Choroid plexus epithelial cell (primary cell): ENCODE measurements around the gene S100A3.
"Not testable (repeated sequence)": the region's sequence is repeated elsewhere in the genome, so short reads cannot be mapped to it uniquely, and the experiment has no call there.

Experiments used
- DNase-seq: peaks from one replicate; pipeline ENCODE4 v3.0.0-alpha.2; 2010; ENCODE audit warnings: low read depth
- H3K4me3 ChIP-seq: 2 replicates; pipeline ENCODE4 v1.5.1; 2011; ENCODE audit warnings: low read depth, mild to moderate bottlenecking, control low read depth, low read length, moderate library complexity
- CTCF ChIP-seq: conservative IDR thresholded peaks from 2 replicates; pipeline ENCODE4 v1.5.1; 2011; ENCODE audit warnings: low read depth, mild to moderate bottlenecking, control low read depth, inconsistent platforms, low read length, moderate library complexity

Gene S100A3

GRCh38 chr1:153548722-153549688 is at the start of gene S100A3:
S100A3 (minus strand) TSS chr1:153549258; CDS start chr1:153548485, 773 bp downstream.
- DNase-seq: peak; percentile 64
- H3K4me3 ChIP-seq: no peak within 1 kb of the TSS
- peak; percentile 4 for TF ChIP-seq CTCF

- no peak for TF ChIP-seq CTCF
- H3K4me3 ChIP-seq: no peak overlapping the region
- DNase-seq: peak; percentile 70
These were observed 49.5 kb upstream of the S100A3 start for GRCh38 chr1:153598309-153599172.

GRCh38 chr1:153597206-153597605 is 48.1 kb upstream of the S100A3 start:
- no peak for TF ChIP-seq CTCF
- peak; percentile 47 for DNase-seq
- H3K4me3 ChIP-seq: no peak overlapping the region

- TF ChIP-seq CTCF: no peak
These were observed 43.7 kb upstream of the S100A3 start for GRCh38 chr1:153592748-153593147.

GRCh38 chr1:153588482-153588881 is 39.4 kb upstream of the S100A3 start:
- no peak for TF ChIP-seq CTCF
- DNase-seq: no peak

More at GRCh38 chr1:153592748-153593147, 43.7 kb upstream of the S100A3 start:
- no peak for DNase-seq
- H3K4me3 ChIP-seq: no peak overlapping the region

GRCh38 chr1:153588033-153588432 is 39.0 kb upstream of the S100A3 start:
- not testable (repeated sequence) for DNase-seq, H3K4me3 ChIP-seq

More at GRCh38 chr1:153588482-153588881, 39.4 kb upstream of the S100A3 start:
- no peak overlapping the region for H3K4me3 ChIP-seq

GRCh38 chr1:153587314-153587713 is 38.3 kb upstream of the S100A3 start:
- H3K4me3 ChIP-seq: no peak overlapping the region
- no peak for DNase-seq

More at GRCh38 chr1:153587314-153587713, 38.3 kb upstream of the S100A3 start:
- TF ChIP-seq CTCF: no peak
